Smooth muscle cell (in vitro differentiated cells): ENCODE results near the gene CEP170B. TPM values are rescaled to one million over a fixed set of nuclear protein-coding genes. Genes with fewer than 3 reads are reported as not detected.

Source experiments
- DNase-seq: peaks from one replicate; lab custom pipeline; 2025; ENCODE audit not compliant: unreplicated experiment; lab: John Stamatoyannopoulos, UW
- H2AFZ ChIP-seq: fragments of 200-600 bp; sonication (generic); 2 replicates; pipeline ENCODE4 v1.6.0; 2016; ENCODE audit warnings: antibody characterized with exemption, low read depth, mild to moderate bottlenecking
- H3F3A ChIP-seq: fragments of 200-600 bp; sonication (generic); 2 replicates; pipeline ENCODE4 v1.6.0; 2017; ENCODE audit warnings: antibody characterized with exemption, low read depth
- H3K27ac ChIP-seq: fragments of 200-600 bp; sonication (generic); 2 replicates; pipeline ENCODE4 v1.5.1; 2016; ENCODE audit warnings: low read depth, mild to moderate bottlenecking
- H3K27me3 ChIP-seq: fragments of 200-600 bp; sonication (generic); 2 replicates; pipeline ENCODE4 v1.6.1; 2016; ENCODE audit warnings: low read depth, mild to moderate bottlenecking
- H3K36me3 ChIP-seq: fragments of 200-600 bp; sonication (generic); 2 replicates; pipeline ENCODE4 v1.5.1; 2016; ENCODE audit warnings: low read depth
- H3K4me1 ChIP-seq: fragments of 200-600 bp; sonication (generic); 2 replicates; pipeline ENCODE4 v1.5.1; 2016; ENCODE audit warnings: low read depth
- H3K4me2 ChIP-seq: fragments of 200-600 bp; sonication (generic); 2 replicates; pipeline ENCODE4 v1.6.0; 2016; ENCODE audit warnings: mild to moderate bottlenecking
- H3K4me3 ChIP-seq: fragments of 200-600 bp; sonication (generic); 2 replicates; pipeline ENCODE4 v1.5.1; 2016; ENCODE audit warnings: mild to moderate bottlenecking
- H3K79me2 ChIP-seq: fragments of 200-600 bp; sonication (generic); 2 replicates; pipeline ENCODE4 v1.6.0; 2016; ENCODE audit warnings: low read depth, mild to moderate bottlenecking
- H3K9ac ChIP-seq: fragments of 200-600 bp; sonication (generic); 2 replicates; pipeline ENCODE4 v1.6.0; 2016; ENCODE audit warnings: low read depth
- H3K9me3 ChIP-seq: fragments of 200-600 bp; sonication (generic); replicated peaks from 2 replicates; pipeline ENCODE4 v1.5.1; 2016; ENCODE audit warnings: low read depth
- H4K20me1 ChIP-seq: fragments of 200-600 bp; sonication (generic); 2 replicates; pipeline ENCODE4 v1.6.0; 2016; ENCODE audit warnings: low read depth
- CTCF ChIP-seq: fragments of 200-600 bp; sonication (generic); IDR thresholded peaks from 2 replicates; pipeline ENCODE4 v1.5.1; 2017; ENCODE audit warnings: borderline replicate concordance, mild to moderate bottlenecking, antibody characterized with exemption; ENCODE audit not compliant: insufficient read depth, poor library complexity, severe bottlenecking
- WGBS: methylation state at CpG from one replicate; pipeline ENCODE4 v1.1.7; 2016; ENCODE audit warnings: low lambda C conversion rate; 5-methylcytosine and 5-hydroxymethylcytosine counted together
- polyA plus RNA-seq: library from polyadenylated mRNA; unstranded; fragments of >200 nt; fragmentation: Nextera tagmentation; extraction: Ambion mirVana; gene quantifications from 2 replicates; pipeline ENCODE4 v1.2.1, GENCODE V29; 2016
- total RNA-seq: library from RNA; depleted of rRNA; stranded (reverse); fragments of >200 nt; gene quantifications from 2 replicates; pipeline ENCODE4 v1.2.3, GENCODE V29; 2014

The CEP170B gene
- total and polyA plus RNA-seq, 2 experiments from 2014 or later, result 5.9 to 9.8 TPM

GRCh38 chr14:104876251-104876699 lies 11.2 kb downstream of the CEP170B start:
- Histone ChIP-seq H3K79me2 (peaks cover 17% of the 10 kb centered on the region), H3K36me3 (no peaks in the 10 kb centered on the region), H4K20me1 (peaks cover 84% of the 10 kb centered on the region), H3K27ac (no peak overlapping the region), H3K9ac (no peak overlapping the region), H2AFZ (no peak overlapping the region), H3K27me3 (no peaks in the 10 kb centered on the region), H3K4me2 (no peak overlapping the region), H3K9me3 (no peaks in the 10 kb centered on the region), H3F3A (no peaks in the 10 kb centered on the region), H3K4me3 (no peak overlapping the region), H3K4me1 (no peaks in the 10 kb centered on the region)
- WGBS, result 91% methylated on average over 8 of the region's 8 CpGs
- TF ChIP-seq CTCF, result no peak
- DNase-seq, result no peak

GRCh38 chr14:104877066-104877805 lies 12.2 kb downstream of the CEP170B start:
- no peak for DNase-seq
- Histone ChIP-seq H3K9ac (no peak overlapping the region), H3K36me3 (no peaks in the 10 kb centered on the region), H4K20me1 (peaks cover 82% of the 10 kb centered on the region), H3K9me3 (no peaks in the 10 kb centered on the region), H3K4me1 (no peaks in the 10 kb centered on the region), H2AFZ (no peak overlapping the region), H3F3A (no peaks in the 10 kb centered on the region), H3K4me2 (no peak overlapping the region), H3K4me3 (no peak overlapping the region), H3K27me3 (no peaks in the 10 kb centered on the region), H3K79me2 (peaks cover 13% of the 10 kb centered on the region), H3K27ac (no peak overlapping the region)
- TF ChIP-seq CTCF, result no peak
- 90% methylated on average over 14 of the region's 14 CpGs for WGBS

- H3K36me3 ChIP-seq, result no peaks in the 10 kb centered on the region
Observed at GRCh38 chr14:104877806-104878550, 12.9 kb downstream of the CEP170B start.

More at GRCh38 chr14:104877806-104878550, 12.9 kb downstream of the CEP170B start:
- Histone ChIP-seq H3K27me3 (no peaks in the 10 kb centered on the region), H3K27ac (no peak overlapping the region), H3K4me2 (no peak overlapping the region), H4K20me1 (peaks cover 77% of the 10 kb centered on the region), H3K9me3 (no peaks in the 10 kb centered on the region), H3K79me2 (peaks cover 9% of the 10 kb centered on the region), H3K9ac (no peak overlapping the region), H3K4me3 (no peak overlapping the region), H3F3A (no peaks in the 10 kb centered on the region), H3K4me1 (no peaks in the 10 kb centered on the region), H2AFZ (no peak overlapping the region)
- TF ChIP-seq CTCF, result no peak
- WGBS, result 74% methylated on average over 23 of the region's 30 CpGs
- DNase-seq, result no peak
